HCT116 (cell line): ENCODE data around the gene PDE10A. TPM values are rescaled to one million over a fixed set of nuclear protein-coding genes. Genes with fewer than 3 reads are reported as not detected.

Experiments used
- ATAC-seq: fragments of 200-7000 bp; cut with Tn5 transposase; 2 replicates; pipeline ENCODE4 v1.9.1; 2020; ENCODE audit warnings: mild to moderate bottlenecking, moderate library complexity
- BruUV-seq: library from RNA; stranded (reverse); fragments of 400-500 nt; replicated peaks from 2 replicates; lab custom pipeline; 2021; lab: Mats Ljungman, UMichigan
- CTCF ChIA-PET: fragments of 300-600 bp; sonication (Branson Sonifier 250); formaldehyde crosslinking; loops from one replicate; lab custom pipeline; 2021; ENCODE audit warnings: antibody characterized with exemption; lab: Charles Lee
- POLR2A ChIA-PET: fragments of 300-600, 350-600 bp; sonication (Branson Sonifier 250); formaldehyde crosslinking; loops from one replicate; lab custom pipeline; 2021; ENCODE audit warnings: antibody characterized with exemption; lab: Charles Lee
- RAD21 ChIA-PET, 2 experiments: fragments of 300-600 bp; sonication (Branson Sonifier 250); formaldehyde crosslinking; loops; one replicate each; lab custom pipeline; 2023; ENCODE audit warnings: low total read pairs in 2 of 2; ENCODE audit not compliant: uncharacterized antibody in 2 of 2, unreplicated experiment in 2 of 2, low non-redundant PET in 1 of 2; lab: Charles Lee
- DNase-seq: peaks from one replicate; pipeline ENCODE4 v3.0.0-alpha.2; 2010; ENCODE audit warnings: low read depth, low spot score
- H2AFZ ChIP-seq: fragments of 200-600 bp; shearing (Covaris generic), sonication (generic); 2 replicates; pipeline ENCODE4 v1.6.1; 2017; ENCODE audit warnings: low read depth, mixed run types, mixed read lengths, antibody characterized with exemption, low read length; ENCODE audit not compliant: poor library complexity, severe bottlenecking
- H3K27ac ChIP-seq: 2 replicates; pipeline ENCODE4 v1.5.1; 2012; ENCODE audit warnings: low read depth, low read length
- H3K27me3 ChIP-seq: fragments of 200-600 bp; sonication (generic); 2 replicates; pipeline ENCODE4 v1.6.1; 2016; ENCODE audit warnings: mixed run types, low read length, mixed read lengths; ENCODE audit not compliant: insufficient read depth
- H3K36me3 ChIP-seq, 2 experiments: fragments of 200-500 bp in 1 of 2; fragments of 200-600 bp in 1 of 2; sonication (Bioruptor generic) in 1 of 2; sonication (generic) in 1 of 2; 2 replicates each; pipeline versions ENCODE4 v1.5.1 to v1.6.1; 2014 to 2016; ENCODE audit warnings: low read length in 2 of 2, inconsistent platforms in 1 of 2, mixed read lengths in 1 of 2, mixed run types in 1 of 2; ENCODE audit not compliant: insufficient read depth in 2 of 2, control insufficient read depth in 1 of 2
- H3K4me1 ChIP-seq, 2 experiments: fragments of 200-600 bp in 1 of 2; sonication (generic) in 1 of 2; 2 replicates each; pipeline versions ENCODE4 v1.5.1 to v1.6.1; 2012 to 2017; ENCODE audit warnings: low read length in 2 of 2, inconsistent platforms in 1 of 2, mild to moderate bottlenecking in 1 of 2, mixed read lengths in 1 of 2, mixed run types in 1 of 2, moderate library complexity in 1 of 2; ENCODE audit not compliant: insufficient read depth in 2 of 2, control insufficient read depth in 1 of 2
- H3K4me2 ChIP-seq: fragments of 200-600 bp; sonication (generic); 2 replicates; pipeline ENCODE4 v1.6.1; 2017; ENCODE audit warnings: mixed run types, low read length, mixed read lengths
- H3K4me3 ChIP-seq, 2 experiments: fragments of 200-600 bp in 1 of 2; sonication (generic) in 1 of 2; replicated peaks in 1 of 2; 2 replicates each; pipeline ENCODE4 v1.5.1; 2011 to 2016; ENCODE audit warnings: low read length in 2 of 2, control low read depth in 1 of 2, low read depth in 1 of 2, mild to moderate bottlenecking in 1 of 2, mixed read lengths in 1 of 2, mixed run types in 1 of 2
- H3K79me2 ChIP-seq: fragments of 200-600 bp; sonication (generic); 2 replicates; pipeline ENCODE4 v1.6.1; 2017; ENCODE audit warnings: mild to moderate bottlenecking, mixed run types, low read length, moderate library complexity, mixed read lengths; ENCODE audit not compliant: insufficient read depth
- H3K9ac ChIP-seq: fragments of 200-600 bp; sonication (generic); 2 replicates; pipeline ENCODE4 v1.6.1; 2016; ENCODE audit warnings: low read length, mixed read lengths
- H3K9me2 ChIP-seq: fragments of 200-600 bp; sonication (generic), shearing (Covaris generic); 2 replicates; pipeline ENCODE4 v1.6.1; 2017; ENCODE audit warnings: mixed run types, mild to moderate bottlenecking, moderate library complexity; ENCODE audit not compliant: insufficient read depth
- H3K9me3 ChIP-seq, 2 experiments: fragments of 200-500 bp in 1 of 2; fragments of 200-600 bp in 1 of 2; sonication (Bioruptor generic) in 1 of 2; sonication (generic) in 1 of 2; 2 replicates each; pipeline ENCODE4 v1.6.1; 2014 to 2017; ENCODE audit warnings: low read length in 2 of 2, mixed read lengths in 2 of 2, inconsistent platforms in 1 of 2, low read depth in 1 of 2, mild to moderate bottlenecking in 1 of 2, mixed run types in 1 of 2, moderate library complexity in 1 of 2; ENCODE audit not compliant: control insufficient read depth in 1 of 2, insufficient read depth in 1 of 2
- H4K20me1 ChIP-seq: fragments of 200-600 bp; sonication (generic), shearing (Covaris generic); 2 replicates; pipeline ENCODE4 v1.6.1; 2017; ENCODE audit warnings: mixed run types, mild to moderate bottlenecking, moderate library complexity; ENCODE audit not compliant: insufficient read depth
- CBX3 ChIP-seq: IDR thresholded peaks from 2 replicates; pipeline ENCODE4 v1.6.1; 2012; ENCODE audit warnings: low read depth
- CEBPB ChIP-seq: IDR thresholded peaks from 2 replicates; pipeline ENCODE4 v1.6.1; 2012; ENCODE audit warnings: low read depth
- EGR1 ChIP-seq: IDR thresholded peaks from 2 replicates; pipeline ENCODE4 v1.6.1; 2012; ENCODE audit warnings: low read depth
- ELF1 ChIP-seq: IDR thresholded peaks from 2 replicates; pipeline ENCODE4 v1.6.1; 2012; ENCODE audit warnings: low read depth, borderline replicate concordance
- EZH2 ChIP-seq: fragments of 200-600 bp; sonication (generic); IDR thresholded peaks from 2 replicates; pipeline ENCODE4 v1.6.1; 2017; ENCODE audit warnings: antibody characterized with exemption, mixed run types
- EZH2phosphoT487 ChIP-seq: fragments of 200-600 bp; IDR thresholded peaks from 2 replicates; pipeline ENCODE4 v1.6.1; 2018; ENCODE audit warnings: antibody characterized with exemption, borderline replicate concordance
- JUND ChIP-seq: IDR thresholded peaks from 2 replicates; pipeline ENCODE4 v1.6.1; 2012
- POLR2A ChIP-seq: IDR thresholded peaks from 2 replicates; pipeline ENCODE4 v1.7.0; 2011; ENCODE audit warnings: borderline replicate concordance; ENCODE audit not compliant: insufficient read depth, insufficient read length; ENCODE audit errors: extremely low read depth
- POLR2AphosphoS5 ChIP-seq: IDR thresholded peaks from 2 replicates; pipeline ENCODE4 v1.6.1; 2011; ENCODE audit warnings: mild to moderate bottlenecking, low read depth, low read length, moderate library complexity
- RAD21 ChIP-seq: IDR thresholded peaks from 2 replicates; pipeline ENCODE4 v1.6.1; 2012; ENCODE audit warnings: low read depth, mild to moderate bottlenecking
- SIN3A ChIP-seq: IDR thresholded peaks from 2 replicates; pipeline ENCODE4 v1.6.1; 2012; ENCODE audit warnings: low read depth
- SP1 ChIP-seq: IDR thresholded peaks from 2 replicates; pipeline ENCODE4 v1.6.1; 2012; ENCODE audit warnings: low read depth
- TCF7L2 ChIP-seq: IDR thresholded peaks from 2 replicates; pipeline ENCODE4 v1.7.0; 2011; ENCODE audit warnings: borderline replicate concordance, inconsistent platforms; ENCODE audit not compliant: insufficient read depth, insufficient read length; ENCODE audit errors: extremely low read depth
- YY1 ChIP-seq: IDR thresholded peaks from 2 replicates; pipeline ENCODE4 v1.6.1; 2011; ENCODE audit warnings: low read length, low read depth, moderate library complexity, mild to moderate bottlenecking; ENCODE audit not compliant: insufficient replicate concordance; ENCODE audit errors: extremely low read depth
- ZFX ChIP-seq: fragments of 450-650 bp; IDR thresholded peaks from 2 replicates; pipeline ENCODE4 v1.6.1; 2017
- intact Hi-C: fragments of 100-400 bp; cut with micrococcal nuclease; formaldehyde crosslinking; loops from 2 replicates; pipeline ENCODE4 v1.10.0; 2022
- total RNA-seq: library from RNA; stranded (reverse); gene quantifications from one replicate; pipeline ENCODE4 v1.2.1, GENCODE V29; 2021; ENCODE audit not compliant: unreplicated experiment
- TF ChIP-seq, protein P1 (sequence below): IDR thresholded peaks from 2 replicates; pipeline ENCODE4 v1.6.1; 2012
- TF ChIP-seq, protein P2 (sequence below): IDR thresholded peaks from 2 replicates; pipeline ENCODE4 v1.6.1; 2011; ENCODE audit warnings: mild to moderate bottlenecking, low read length, moderate library complexity; ENCODE audit not compliant: insufficient replicate concordance; ENCODE audit errors: extremely low read depth
- TF ChIP-seq, protein P3 (sequence below), 3 experiments: fragments of 200-600 bp in 1 of 3; sonication (generic) in 1 of 3; IDR thresholded peaks in 2 of 3; conservative IDR thresholded peaks in 1 of 3; 2 replicates each; pipeline ENCODE4 v1.5.1; 2012 to 2017; ENCODE audit warnings: low read depth in 2 of 3, low read length in 2 of 3, antibody characterized with exemption in 1 of 3, borderline replicate concordance in 1 of 3, control low read depth in 1 of 3, mild to moderate bottlenecking in 1 of 3, mixed read lengths in 1 of 3, mixed run types in 1 of 3, moderate library complexity in 1 of 3; ENCODE audit not compliant: insufficient read depth in 1 of 3
- TF ChIP-seq, protein P4 (sequence below): IDR thresholded peaks from 2 replicates; pipeline ENCODE4 v1.6.1; 2012
- TF ChIP-seq, protein P5 (sequence below): IDR thresholded peaks from 2 replicates; pipeline ENCODE4 v1.6.1; 2012; ENCODE audit warnings: low read depth

Gene PDE10A
- total RNA-seq, 1 experiment from 2014 or later = 0.37 TPM

DNA sequence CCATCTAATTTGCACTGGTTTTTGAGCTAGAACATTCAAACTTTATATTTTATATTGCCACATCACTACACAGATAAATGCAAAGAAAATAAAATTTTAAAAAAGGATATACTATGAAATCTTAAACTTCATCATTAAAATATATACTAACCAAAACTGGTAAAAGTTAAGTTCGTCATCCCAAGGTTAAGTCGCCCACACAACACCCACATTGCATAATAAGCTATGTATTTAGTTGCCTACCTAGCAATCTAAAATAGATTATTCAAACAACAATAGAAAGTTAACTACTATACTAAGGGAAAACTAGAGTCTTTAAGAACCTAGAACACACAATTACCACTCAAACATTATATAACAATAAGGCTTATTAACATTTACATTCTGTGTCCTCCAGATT is 24.5 kb downstream of the PDE10A start:
- Histone ChIP-seq H3K27ac (no peak overlapping the region), H4K20me1 (no peaks in the 10 kb centered on the region), H3K79me2 (no peaks in the 10 kb centered on the region), H3K4me2 (no peak overlapping the region), H3K9me3 (no peaks in the 10 kb centered on the region), H3K36me3 (no peaks in the 10 kb centered on the region), H3K9me2 (no peaks in the 10 kb centered on the region), H3K4me3 (no peak overlapping the region), H3K27me3 (no peaks in the 10 kb centered on the region), H3K4me1 (no peaks in the 10 kb centered on the region), H3K9ac (no peak overlapping the region), H2AFZ (no peak overlapping the region)
- TF ChIP-seq, protein P1, sequence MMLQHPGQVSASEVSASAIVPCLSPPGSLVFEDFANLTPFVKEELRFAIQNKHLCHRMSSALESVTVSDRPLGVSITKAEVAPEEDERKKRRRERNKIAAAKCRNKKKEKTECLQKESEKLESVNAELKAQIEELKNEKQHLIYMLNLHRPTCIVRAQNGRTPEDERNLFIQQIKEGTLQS = no peak
- TF ChIP-seq ELF1 (no peak), POLR2A (no peak), EGR1 (no peak), YY1 (no peak), POLR2AphosphoS5 (no peak), SIN3A (no peak), TCF7L2 (no peak), JUND (no peak), ZFX (no peak), EZH2 (no peak), CEBPB (no peak), EZH2phosphoT487 (no peak), SP1 (no peak), CBX3 (no peak), RAD21 (no peak)
- TF ChIP-seq, protein P2, sequence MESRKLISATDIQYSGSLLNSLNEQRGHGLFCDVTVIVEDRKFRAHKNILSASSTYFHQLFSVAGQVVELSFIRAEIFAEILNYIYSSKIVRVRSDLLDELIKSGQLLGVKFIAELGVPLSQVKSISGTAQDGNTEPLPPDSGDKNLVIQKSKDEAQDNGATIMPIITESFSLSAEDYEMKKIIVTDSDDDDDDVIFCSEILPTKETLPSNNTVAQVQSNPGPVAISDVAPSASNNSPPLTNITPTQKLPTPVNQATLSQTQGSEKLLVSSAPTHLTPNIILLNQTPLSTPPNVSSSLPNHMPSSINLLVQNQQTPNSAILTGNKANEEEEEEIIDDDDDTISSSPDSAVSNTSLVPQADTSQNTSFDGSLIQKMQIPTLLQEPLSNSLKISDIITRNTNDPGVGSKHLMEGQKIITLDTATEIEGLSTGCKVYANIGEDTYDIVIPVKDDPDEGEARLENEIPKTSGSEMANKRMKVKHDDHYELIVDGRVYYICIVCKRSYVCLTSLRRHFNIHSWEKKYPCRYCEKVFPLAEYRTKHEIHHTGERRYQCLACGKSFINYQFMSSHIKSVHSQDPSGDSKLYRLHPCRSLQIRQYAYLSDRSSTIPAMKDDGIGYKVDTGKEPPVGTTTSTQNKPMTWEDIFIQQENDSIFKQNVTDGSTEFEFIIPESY = no peak
- TF ChIP-seq, protein P3, sequence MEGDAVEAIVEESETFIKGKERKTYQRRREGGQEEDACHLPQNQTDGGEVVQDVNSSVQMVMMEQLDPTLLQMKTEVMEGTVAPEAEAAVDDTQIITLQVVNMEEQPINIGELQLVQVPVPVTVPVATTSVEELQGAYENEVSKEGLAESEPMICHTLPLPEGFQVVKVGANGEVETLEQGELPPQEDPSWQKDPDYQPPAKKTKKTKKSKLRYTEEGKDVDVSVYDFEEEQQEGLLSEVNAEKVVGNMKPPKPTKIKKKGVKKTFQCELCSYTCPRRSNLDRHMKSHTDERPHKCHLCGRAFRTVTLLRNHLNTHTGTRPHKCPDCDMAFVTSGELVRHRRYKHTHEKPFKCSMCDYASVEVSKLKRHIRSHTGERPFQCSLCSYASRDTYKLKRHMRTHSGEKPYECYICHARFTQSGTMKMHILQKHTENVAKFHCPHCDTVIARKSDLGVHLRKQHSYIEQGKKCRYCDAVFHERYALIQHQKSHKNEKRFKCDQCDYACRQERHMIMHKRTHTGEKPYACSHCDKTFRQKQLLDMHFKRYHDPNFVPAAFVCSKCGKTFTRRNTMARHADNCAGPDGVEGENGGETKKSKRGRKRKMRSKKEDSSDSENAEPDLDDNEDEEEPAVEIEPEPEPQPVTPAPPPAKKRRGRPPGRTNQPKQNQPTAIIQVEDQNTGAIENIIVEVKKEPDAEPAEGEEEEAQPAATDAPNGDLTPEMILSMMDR (IDR thresholded peaks at IDR 0.05 in 2 of 3, conservative IDR thresholded peaks at IDR 0.05 in 1 of 3; ENCODE audit: borderline replicate concordance in 1 of 3, insufficient read depth in 1 of 3, low read depth in 2 of 3, low read length in 2 of 3) = no peak
- TF ChIP-seq, protein P4, sequence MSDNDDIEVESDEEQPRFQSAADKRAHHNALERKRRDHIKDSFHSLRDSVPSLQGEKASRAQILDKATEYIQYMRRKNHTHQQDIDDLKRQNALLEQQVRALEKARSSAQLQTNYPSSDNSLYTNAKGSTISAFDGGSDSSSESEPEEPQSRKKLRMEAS = no peak
- TF ChIP-seq, protein P5, sequence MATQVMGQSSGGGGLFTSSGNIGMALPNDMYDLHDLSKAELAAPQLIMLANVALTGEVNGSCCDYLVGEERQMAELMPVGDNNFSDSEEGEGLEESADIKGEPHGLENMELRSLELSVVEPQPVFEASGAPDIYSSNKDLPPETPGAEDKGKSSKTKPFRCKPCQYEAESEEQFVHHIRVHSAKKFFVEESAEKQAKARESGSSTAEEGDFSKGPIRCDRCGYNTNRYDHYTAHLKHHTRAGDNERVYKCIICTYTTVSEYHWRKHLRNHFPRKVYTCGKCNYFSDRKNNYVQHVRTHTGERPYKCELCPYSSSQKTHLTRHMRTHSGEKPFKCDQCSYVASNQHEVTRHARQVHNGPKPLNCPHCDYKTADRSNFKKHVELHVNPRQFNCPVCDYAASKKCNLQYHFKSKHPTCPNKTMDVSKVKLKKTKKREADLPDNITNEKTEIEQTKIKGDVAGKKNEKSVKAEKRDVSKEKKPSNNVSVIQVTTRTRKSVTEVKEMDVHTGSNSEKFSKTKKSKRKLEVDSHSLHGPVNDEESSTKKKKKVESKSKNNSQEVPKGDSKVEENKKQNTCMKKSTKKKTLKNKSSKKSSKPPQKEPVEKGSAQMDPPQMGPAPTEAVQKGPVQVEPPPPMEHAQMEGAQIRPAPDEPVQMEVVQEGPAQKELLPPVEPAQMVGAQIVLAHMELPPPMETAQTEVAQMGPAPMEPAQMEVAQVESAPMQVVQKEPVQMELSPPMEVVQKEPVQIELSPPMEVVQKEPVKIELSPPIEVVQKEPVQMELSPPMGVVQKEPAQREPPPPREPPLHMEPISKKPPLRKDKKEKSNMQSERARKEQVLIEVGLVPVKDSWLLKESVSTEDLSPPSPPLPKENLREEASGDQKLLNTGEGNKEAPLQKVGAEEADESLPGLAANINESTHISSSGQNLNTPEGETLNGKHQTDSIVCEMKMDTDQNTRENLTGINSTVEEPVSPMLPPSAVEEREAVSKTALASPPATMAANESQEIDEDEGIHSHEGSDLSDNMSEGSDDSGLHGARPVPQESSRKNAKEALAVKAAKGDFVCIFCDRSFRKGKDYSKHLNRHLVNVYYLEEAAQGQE = no peak
- no peak for ATAC-seq
- ChIA-PET POLR2A (no interaction called here), CTCF (no interaction called here), RAD21 (no interaction called here)
- intact Hi-C loops = no loop called here
- no TSS peak for BruUV-seq
- DNase-seq = no peak
